Esophagus squamous epithelium (tissue), 4 donors: Measurements from ENCODE around the gene PEA15.

Experiments
- POLR2A ChIP-seq, 4 donors: fragments of 450-650 bp; IDR thresholded peaks; one replicate each; pipeline ENCODE4 v1.6.1; 2017; ENCODE audit warnings: antibody characterized with exemption in 4 of 4, mild to moderate bottlenecking in 4 of 4, moderate library complexity in 3 of 4
- TF ChIP-seq, protein P1 (sequence below), 6 experiments: fragments of 450-650 bp in 4 of 6; fragments of 200-600 bp in 2 of 6; sonication (generic) in 2 of 6; IDR thresholded peaks; one replicate each; pipeline ENCODE4 v1.5.1; 2016 to 2019; ENCODE audit warnings: antibody characterized with exemption in 6 of 6, mild to moderate bottlenecking in 4 of 6, moderate library complexity in 4 of 6

GRCh38 chr1:160207771-160208556 is 2.8 kb downstream of the PEA15 start:
- TF ChIP-seq POLR2A (IDR thresholded peaks at IDR 0.05): no peak
- TF ChIP-seq, protein P1, sequence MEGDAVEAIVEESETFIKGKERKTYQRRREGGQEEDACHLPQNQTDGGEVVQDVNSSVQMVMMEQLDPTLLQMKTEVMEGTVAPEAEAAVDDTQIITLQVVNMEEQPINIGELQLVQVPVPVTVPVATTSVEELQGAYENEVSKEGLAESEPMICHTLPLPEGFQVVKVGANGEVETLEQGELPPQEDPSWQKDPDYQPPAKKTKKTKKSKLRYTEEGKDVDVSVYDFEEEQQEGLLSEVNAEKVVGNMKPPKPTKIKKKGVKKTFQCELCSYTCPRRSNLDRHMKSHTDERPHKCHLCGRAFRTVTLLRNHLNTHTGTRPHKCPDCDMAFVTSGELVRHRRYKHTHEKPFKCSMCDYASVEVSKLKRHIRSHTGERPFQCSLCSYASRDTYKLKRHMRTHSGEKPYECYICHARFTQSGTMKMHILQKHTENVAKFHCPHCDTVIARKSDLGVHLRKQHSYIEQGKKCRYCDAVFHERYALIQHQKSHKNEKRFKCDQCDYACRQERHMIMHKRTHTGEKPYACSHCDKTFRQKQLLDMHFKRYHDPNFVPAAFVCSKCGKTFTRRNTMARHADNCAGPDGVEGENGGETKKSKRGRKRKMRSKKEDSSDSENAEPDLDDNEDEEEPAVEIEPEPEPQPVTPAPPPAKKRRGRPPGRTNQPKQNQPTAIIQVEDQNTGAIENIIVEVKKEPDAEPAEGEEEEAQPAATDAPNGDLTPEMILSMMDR (IDR thresholded peaks at IDR 0.05): no peak
